RWPE2 (cell line): Measurements from ENCODE around the gene POU4F1.

Source experiments
- ATAC-seq: fragments of 200-7000 bp; cut with Tn5 transposase; 3 replicates; pipeline ENCODE4 v1.9.1; 2021; ENCODE audit warnings: low read depth
- DNase-seq: peaks from one replicate; pipeline ENCODE4 v3.0.0-alpha.2; 2020; ENCODE audit warnings: low spot score
- H3K27ac ChIP-seq: fragments of 450-650 bp; 2 replicates; pipeline ENCODE4 v1.5.1; 2017; ENCODE audit warnings: mild to moderate bottlenecking; ENCODE audit not compliant: poor library complexity, severe bottlenecking
- H3K27me3 ChIP-seq: fragments of 250-450 bp; sonication (Bioruptor Pico); 2 replicates; pipeline ENCODE4 v1.5.1; 2021; ENCODE audit warnings: mild to moderate bottlenecking, moderate library complexity; ENCODE audit not compliant: insufficient read depth, poor library complexity, severe bottlenecking
- H3K36me3 ChIP-seq: fragments of 250-450 bp; sonication (Bioruptor Pico); 2 replicates; pipeline ENCODE4 v1.5.1; 2020; ENCODE audit warnings: low read depth, mild to moderate bottlenecking, moderate library complexity
- H3K4me1 ChIP-seq: fragments of 250-450 bp; sonication (Bioruptor Pico); 2 replicates; pipeline ENCODE4 v1.5.1; 2021; ENCODE audit warnings: mild to moderate bottlenecking, moderate library complexity; ENCODE audit not compliant: insufficient read depth, poor library complexity, severe bottlenecking
- H3K4me3 ChIP-seq: fragments of 250-450 bp; sonication (Bioruptor Pico); 2 replicates; pipeline ENCODE4 v1.5.1; 2021; ENCODE audit warnings: mild to moderate bottlenecking, moderate library complexity; ENCODE audit not compliant: severe bottlenecking
- H3K9me3 ChIP-seq: fragments of 250-450 bp; sonication (Bioruptor Pico); 2 replicates; pipeline ENCODE4 v1.5.1; 2021; ENCODE audit warnings: mild to moderate bottlenecking, moderate library complexity; ENCODE audit not compliant: severe bottlenecking
- TF ChIP-seq, protein P1 (sequence below): fragments of 450-650 bp; IDR thresholded peaks from one replicate; pipeline ENCODE4 v1.5.1; 2017; ENCODE audit warnings: mild to moderate bottlenecking, moderate library complexity; ENCODE audit not compliant: poor library complexity, severe bottlenecking

The POU4F1 gene

DNA sequence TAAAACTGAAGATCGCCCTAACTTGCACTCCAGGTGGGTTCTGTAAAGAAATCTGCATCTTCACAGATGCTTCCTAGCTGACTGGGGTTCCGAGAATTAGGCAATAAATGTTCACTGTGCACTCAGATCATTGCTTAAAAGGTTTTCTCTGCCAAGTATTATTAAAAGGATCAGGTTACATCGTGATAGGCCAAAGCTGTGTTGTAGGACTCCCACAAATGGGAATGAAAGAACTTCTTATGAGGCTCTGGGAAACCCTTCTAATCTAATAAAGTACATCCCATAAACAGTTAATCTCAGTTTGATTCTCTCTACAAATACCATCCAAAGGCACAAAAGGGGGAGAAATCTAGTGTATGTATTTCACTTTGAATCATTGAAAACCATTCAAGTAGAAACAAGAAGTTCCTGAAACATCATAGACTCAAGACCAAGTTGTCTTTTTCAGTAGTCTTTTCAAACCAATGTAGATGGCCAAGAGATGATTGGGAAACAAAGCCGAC lies 7.1 kb upstream of the POU4F1 start:
- no peaks in the 10 kb centered on the region; the same call in 1 of the 2 replicates for H3K36me3 ChIP-seq
- no peak overlapping the region for H3K27ac ChIP-seq
- no peak overlapping the region for H3K4me3 ChIP-seq
- H3K9me3 ChIP-seq, result no peaks in the 10 kb centered on the region
- H3K27me3 ChIP-seq, result peaks cover 64% of the 10 kb centered on the region
- H3K4me1 ChIP-seq, result peaks cover 6% of the 10 kb centered on the region
- no peak for DNase-seq
- TF ChIP-seq, protein P1, sequence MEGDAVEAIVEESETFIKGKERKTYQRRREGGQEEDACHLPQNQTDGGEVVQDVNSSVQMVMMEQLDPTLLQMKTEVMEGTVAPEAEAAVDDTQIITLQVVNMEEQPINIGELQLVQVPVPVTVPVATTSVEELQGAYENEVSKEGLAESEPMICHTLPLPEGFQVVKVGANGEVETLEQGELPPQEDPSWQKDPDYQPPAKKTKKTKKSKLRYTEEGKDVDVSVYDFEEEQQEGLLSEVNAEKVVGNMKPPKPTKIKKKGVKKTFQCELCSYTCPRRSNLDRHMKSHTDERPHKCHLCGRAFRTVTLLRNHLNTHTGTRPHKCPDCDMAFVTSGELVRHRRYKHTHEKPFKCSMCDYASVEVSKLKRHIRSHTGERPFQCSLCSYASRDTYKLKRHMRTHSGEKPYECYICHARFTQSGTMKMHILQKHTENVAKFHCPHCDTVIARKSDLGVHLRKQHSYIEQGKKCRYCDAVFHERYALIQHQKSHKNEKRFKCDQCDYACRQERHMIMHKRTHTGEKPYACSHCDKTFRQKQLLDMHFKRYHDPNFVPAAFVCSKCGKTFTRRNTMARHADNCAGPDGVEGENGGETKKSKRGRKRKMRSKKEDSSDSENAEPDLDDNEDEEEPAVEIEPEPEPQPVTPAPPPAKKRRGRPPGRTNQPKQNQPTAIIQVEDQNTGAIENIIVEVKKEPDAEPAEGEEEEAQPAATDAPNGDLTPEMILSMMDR, result no peak
- ATAC-seq, result peak; percentile 64

DNA sequence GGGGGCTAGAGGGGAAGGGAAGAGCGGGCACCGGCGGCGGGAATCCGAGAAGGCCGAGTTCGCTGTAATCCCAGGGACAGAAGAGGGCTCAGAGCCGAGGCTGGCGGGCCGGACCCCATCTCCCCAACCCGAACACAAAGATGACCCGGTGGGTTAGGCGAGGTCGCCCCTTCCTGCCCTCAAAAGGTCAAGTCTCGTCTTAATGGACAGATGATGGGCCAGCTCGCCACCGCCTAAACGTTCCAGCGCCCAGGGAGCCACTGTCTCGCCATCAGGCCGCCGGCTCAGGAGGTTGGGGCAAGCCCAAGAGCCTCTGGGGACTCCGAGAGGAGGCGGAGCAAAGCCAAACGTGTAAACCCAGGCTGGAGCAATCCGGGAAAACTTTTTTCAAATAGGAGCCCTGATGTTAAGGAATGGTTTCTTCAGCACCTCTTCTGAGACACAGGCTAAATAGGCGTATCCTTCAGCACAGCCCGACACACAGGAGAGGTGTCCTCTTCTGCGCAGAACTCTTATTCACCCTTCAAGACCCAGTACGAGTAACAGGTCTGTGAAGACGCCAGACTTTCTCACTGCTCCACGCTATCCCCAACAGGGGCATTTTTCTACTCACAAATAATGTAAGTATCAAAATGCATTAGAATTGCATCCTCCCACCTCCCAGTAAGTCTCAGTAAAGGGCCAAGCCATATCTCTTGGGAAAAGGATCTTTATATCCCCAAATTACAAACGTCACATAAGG lies 6.3 kb upstream of the POU4F1 start:
- Histone ChIP-seq H3K36me3 (no peaks in the 10 kb centered on the region; the same call in 1 of the 2 replicates), H3K27me3 (peaks cover 72% of the 10 kb centered on the region), H3K27ac (no peak overlapping the region), H3K9me3 (no peaks in the 10 kb centered on the region), H3K4me1 (peaks cover 6% of the 10 kb centered on the region), H3K4me3 (peak overlapping the region; percentile 20)
- DNase-seq, result no peak
- no peak for ATAC-seq
- TF ChIP-seq, protein P1, result no peak

DNA sequence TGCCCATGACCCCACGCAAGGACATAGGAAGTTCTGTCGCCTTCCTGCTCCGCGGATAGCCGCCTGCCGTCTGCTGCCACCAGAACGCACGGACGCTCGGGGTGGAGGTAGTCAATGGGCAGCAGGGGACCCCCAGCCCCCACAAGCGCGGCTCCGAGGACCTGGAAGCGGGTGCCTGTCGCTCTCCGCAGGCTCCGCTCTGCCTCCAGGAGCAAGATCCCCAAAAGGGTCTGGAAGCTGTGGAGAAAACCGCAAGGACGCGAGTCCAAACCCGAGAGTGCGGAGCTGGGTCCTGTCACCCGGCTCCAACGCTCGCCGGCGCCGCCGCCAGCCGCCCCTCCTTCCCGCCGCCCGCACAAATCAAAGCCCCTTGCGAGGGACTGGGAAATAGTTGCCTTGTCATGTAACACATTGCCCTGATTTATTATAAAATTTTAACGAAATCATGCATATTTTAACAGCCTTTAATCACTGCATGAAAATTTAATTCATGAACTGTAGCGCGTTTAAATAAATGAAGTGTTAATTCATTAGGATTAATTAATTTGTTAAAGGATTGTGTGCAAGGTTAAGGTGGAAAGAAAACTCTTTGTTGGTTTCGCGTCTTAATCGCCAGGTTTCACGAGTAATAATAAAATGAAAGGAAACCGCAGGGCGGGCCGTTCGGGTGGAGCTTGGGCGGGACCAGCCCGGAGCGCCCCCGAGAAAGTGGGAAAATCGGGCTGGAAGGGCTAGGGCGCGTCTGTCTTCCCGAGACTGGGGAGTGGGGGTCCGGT lies 5.5 kb upstream of the POU4F1 start:
- H3K4me1 ChIP-seq, result peaks cover 6% of the 10 kb centered on the region
- TF ChIP-seq, protein P1, result no peak
- H3K4me3 ChIP-seq, result peak overlapping the region; percentile 20
- DNase-seq (no peak), ATAC-seq (no peak)
- H3K9me3 ChIP-seq, result no peaks in the 10 kb centered on the region
- H3K27me3 ChIP-seq, result peaks cover 80% of the 10 kb centered on the region
- H3K36me3 ChIP-seq, result no peaks in the 10 kb centered on the region
- H3K27ac ChIP-seq, result no peak overlapping the region

DNA sequence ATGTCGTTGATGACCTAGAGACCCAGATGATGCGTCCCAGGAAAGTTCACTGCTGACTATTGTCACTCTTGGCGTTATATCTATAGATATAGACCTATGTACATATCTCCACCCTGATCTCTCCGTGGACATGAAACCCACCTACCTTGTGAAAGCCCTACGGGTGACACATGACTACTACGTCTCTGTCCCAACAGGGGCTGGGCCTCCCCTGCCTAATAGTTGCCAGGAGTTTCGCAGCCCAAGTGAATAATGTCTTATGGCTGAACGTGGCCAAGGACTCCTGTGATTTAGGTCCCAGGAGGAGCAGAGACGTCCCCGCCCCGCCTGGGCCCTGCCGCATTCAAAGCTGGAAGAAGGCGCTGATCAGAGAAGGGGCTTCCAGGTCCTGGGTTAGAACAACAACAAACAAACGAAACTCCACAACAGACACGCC lies 4.9 kb upstream of the POU4F1 start:
- ATAC-seq (no peak), DNase-seq (no peak)
- Histone ChIP-seq H3K27me3 (peaks cover 86% of the 10 kb centered on the region), H3K36me3 (no peaks in the 10 kb centered on the region), H3K27ac (no peak overlapping the region), H3K4me3 (no peak overlapping the region), H3K4me1 (peaks cover 6% of the 10 kb centered on the region), H3K9me3 (no peaks in the 10 kb centered on the region)
- TF ChIP-seq, protein P1, result no peak
